Renal cortex interstitium (tissue), 15 donors: ENCODE results near the gene COPS4. TPM values are rescaled to one million over a fixed set of nuclear protein-coding genes. Genes with fewer than 3 reads are reported as not detected.
"Not testable (repeated sequence)": the region's sequence is repeated elsewhere in the genome, so short reads cannot be mapped to it uniquely, and the experiment has no call there.

Experiments used
- DNase-seq, 11 donors: peaks; one replicate each; pipeline ENCODE4 v3.0.0-alpha.2; 2013; ENCODE audit warnings: low read depth in 9 of 11, low spot score in 4 of 11; ENCODE audit errors: extremely low read depth in 1 of 11
- long read RNA-seq, 16 experiments: transcript quantifications; one replicate each; lab custom pipeline, GENCODE V29; 2026
- polyA plus RNA-seq, 3 donors: library from polyadenylated mRNA; unstranded; fragments of 120-200 nt; gene quantifications; one replicate each; pipeline ENCODE4 v1.2.1, GENCODE V29; 2013; ENCODE audit not compliant: insufficient read length in 3 of 3

COPS4 gene
- polyA plus RNA-seq: 10 to 100 TPM; 76.6 to 80.9 (median 76.7) TPM
- long read RNA-seq, donor 1, transcript COPS4-201 (10 exons, 1,744 nt): major isoform, 25 of 35 reads
- long read RNA-seq, donor 1, partial matches to known transcripts: 5 of 35 reads
- long read RNA-seq, donor 1, other reads (novel, unspliced or antisense): 0 of 35 reads
- long read RNA-seq, donor 2, transcript COPS4-201 (10 exons, 1,744 nt): major isoform, 20 of 24 reads
- long read RNA-seq, donor 2, partial matches to known transcripts: 0 of 24 reads
- long read RNA-seq, donor 2, other reads (novel, unspliced or antisense): 0 of 24 reads
- long read RNA-seq, donor 3, transcript COPS4-209 (11 exons, 1,695 nt): minor isoform, 7 of 56 reads
- long read RNA-seq, donor 3, transcript COPS4-201 (10 exons, 1,744 nt): major isoform, 46 of 56 reads
- long read RNA-seq, donor 3, partial matches to known transcripts: 0 of 56 reads
- long read RNA-seq, donor 3, other reads (novel, unspliced or antisense): 0 of 56 reads
- long read RNA-seq, donor 4, transcript COPS4-201 (10 exons, 1,744 nt): major isoform, 30 of 33 reads
- long read RNA-seq, donor 4, partial matches to known transcripts: 0 of 33 reads
- long read RNA-seq, donor 4, other reads (novel, unspliced or antisense): 0 of 33 reads
- long read RNA-seq, donor 5: 0 reads
- long read RNA-seq, donor 6, transcript COPS4-201 (10 exons, 1,744 nt): major isoform, 26 of 39 reads
- long read RNA-seq, donor 6, transcript COPS4-211 (3 exons, 558 nt): minor isoform, 5 of 39 reads
- long read RNA-seq, donor 6, partial matches to known transcripts: 5 of 39 reads
- long read RNA-seq, donor 6, other reads (novel, unspliced or antisense): 0 of 39 reads
- long read RNA-seq, donor 7, transcript COPS4-201 (10 exons, 1,744 nt): major isoform, 33 of 37 reads
- long read RNA-seq, donor 7, partial matches to known transcripts: 0 of 37 reads
- long read RNA-seq, donor 7, other reads (novel, unspliced or antisense): 0 of 37 reads
- long read RNA-seq, donor 8: 0 reads
- long read RNA-seq, donor 9, transcript COPS4-201 (10 exons, 1,744 nt): major isoform, 38 of 41 reads
- long read RNA-seq, donor 9, partial matches to known transcripts: 0 of 41 reads
- long read RNA-seq, donor 9, other reads (novel, unspliced or antisense): 0 of 41 reads
- long read RNA-seq, donor 10, transcript COPS4-201 (10 exons, 1,744 nt): major isoform, 33 of 36 reads
- long read RNA-seq, donor 10, partial matches to known transcripts: 0 of 36 reads
- long read RNA-seq, donor 10, other reads (novel, unspliced or antisense): 0 of 36 reads
- long read RNA-seq, donor 11, transcript COPS4-201 (10 exons, 1,744 nt): major isoform, 33 of 37 reads
- long read RNA-seq, donor 11, partial matches to known transcripts: 0 of 37 reads
- long read RNA-seq, donor 11, other reads (novel, unspliced or antisense): 0 of 37 reads
- long read RNA-seq, donor 12, transcript COPS4-201 (10 exons, 1,744 nt): major isoform, 13 of 13 reads
- long read RNA-seq, donor 12, partial matches to known transcripts: 0 of 13 reads
- long read RNA-seq, donor 12, other reads (novel, unspliced or antisense): 0 of 13 reads
- long read RNA-seq, donor 13: 0 reads
- long read RNA-seq, donor 14, transcript COPS4-209 (11 exons, 1,695 nt): minor isoform, 7 of 46 reads
- long read RNA-seq, donor 14, transcript COPS4-201 (10 exons, 1,744 nt): major isoform, 36 of 46 reads
- long read RNA-seq, donor 14, partial matches to known transcripts: 0 of 46 reads
- long read RNA-seq, donor 14, other reads (novel, unspliced or antisense): 0 of 46 reads
- long read RNA-seq, donor 15, transcript COPS4-201 (10 exons, 1,744 nt): major isoform, 11 of 12 reads
- long read RNA-seq, donor 15, partial matches to known transcripts: 0 of 12 reads
- long read RNA-seq, donor 15, other reads (novel, unspliced or antisense): 0 of 12 reads
- long read RNA-seq, donor 16, transcript COPS4-201 (10 exons, 1,744 nt): major isoform, 66 of 82 reads
- long read RNA-seq, donor 16, partial matches to known transcripts: 8 of 82 reads
- long read RNA-seq, donor 16, other reads (novel, unspliced or antisense): 0 of 82 reads

DNA sequence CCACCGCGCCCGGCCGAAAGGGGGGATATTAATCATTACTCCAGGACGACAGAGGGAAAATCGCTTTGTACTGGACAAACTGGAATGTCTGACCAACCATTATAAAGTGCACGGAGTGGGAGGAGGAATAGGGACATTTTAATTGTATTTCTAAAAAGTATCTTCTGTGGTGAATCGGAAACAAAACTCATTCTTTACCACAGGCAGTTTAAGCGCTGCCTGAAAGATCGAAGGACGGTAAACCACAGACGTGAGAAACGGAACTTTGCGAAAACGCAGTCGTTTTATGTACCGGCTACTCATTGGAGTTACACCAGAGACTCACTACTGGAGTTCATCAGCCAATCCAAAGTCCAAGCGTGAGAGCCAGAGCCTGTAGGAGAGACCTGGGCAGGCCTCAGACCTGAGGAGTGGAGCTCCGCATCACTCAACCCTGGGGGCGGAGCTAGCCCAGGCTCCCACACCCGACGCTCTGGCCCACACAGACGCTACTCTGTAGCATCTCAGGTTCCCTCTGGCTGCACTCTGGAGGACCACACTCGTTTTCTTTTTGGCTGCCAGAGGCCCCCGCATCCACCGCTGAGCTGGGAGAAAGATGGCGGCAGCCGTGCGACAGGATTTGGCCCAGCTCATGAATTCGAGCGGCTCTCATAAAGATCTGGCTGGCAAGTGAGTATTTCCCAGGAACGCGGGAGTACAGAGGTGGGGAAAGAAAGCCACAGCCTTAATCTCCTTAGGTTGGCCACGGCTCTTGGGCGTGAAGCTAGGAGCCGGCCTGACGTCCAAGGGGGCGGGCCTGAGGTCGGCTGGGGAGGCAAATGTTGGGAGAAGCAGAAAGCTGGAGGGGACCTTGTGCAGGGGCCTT lies at the start of gene COPS4:
COPS4 (plus strand) TSS at position 554 of the 865 bp plus-strand sequence; CDS start at position 596, 42 bp downstream.
- peak; percentile 97 to 100 (median 99) for DNase-seq

DNA sequence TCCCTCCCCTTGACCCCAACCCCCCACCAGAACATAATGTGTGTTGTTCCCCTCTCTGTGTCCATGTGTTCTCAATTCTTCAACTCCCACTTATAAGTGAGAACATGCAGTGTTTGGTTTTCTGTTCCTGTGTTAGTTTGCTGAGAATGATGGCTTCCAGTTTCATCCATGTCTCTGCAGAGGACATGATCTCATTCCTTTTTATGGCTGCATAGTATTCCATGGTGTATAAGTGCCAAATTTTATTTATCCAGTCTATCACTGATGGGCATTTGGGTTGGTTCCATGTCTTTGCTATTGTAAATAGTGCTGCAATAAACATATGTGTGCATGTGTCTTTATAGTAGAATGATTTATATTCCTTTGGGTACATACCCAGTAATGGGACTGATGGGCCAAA lies 47.5 kb upstream of the COPS4 start:
- not testable (repeated sequence) for DNase-seq

DNA sequence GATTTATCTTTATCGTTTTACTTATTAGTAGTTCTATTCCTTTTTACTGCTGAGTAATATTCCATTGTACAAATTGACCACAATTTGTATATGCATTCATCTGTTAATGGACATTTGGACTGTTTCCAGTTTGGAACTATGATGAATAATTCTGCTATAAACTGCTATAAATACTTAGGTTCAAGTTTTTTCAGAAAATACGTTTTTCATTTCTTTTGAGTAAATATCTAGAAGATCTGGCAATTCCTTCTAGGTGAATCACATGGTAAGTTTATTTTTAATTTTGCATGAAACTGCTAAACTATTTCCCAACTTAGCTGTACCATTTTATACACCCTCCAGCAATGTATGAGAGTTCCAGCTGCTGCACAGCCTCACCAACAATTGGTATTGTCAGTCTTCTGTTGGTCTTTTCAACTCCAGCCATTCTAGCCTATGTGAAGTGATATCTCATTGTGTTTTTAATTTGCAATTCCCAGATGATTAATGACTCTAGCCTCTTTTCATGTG lies 46.6 kb upstream of the COPS4 start:
- no peak for DNase-seq

DNA sequence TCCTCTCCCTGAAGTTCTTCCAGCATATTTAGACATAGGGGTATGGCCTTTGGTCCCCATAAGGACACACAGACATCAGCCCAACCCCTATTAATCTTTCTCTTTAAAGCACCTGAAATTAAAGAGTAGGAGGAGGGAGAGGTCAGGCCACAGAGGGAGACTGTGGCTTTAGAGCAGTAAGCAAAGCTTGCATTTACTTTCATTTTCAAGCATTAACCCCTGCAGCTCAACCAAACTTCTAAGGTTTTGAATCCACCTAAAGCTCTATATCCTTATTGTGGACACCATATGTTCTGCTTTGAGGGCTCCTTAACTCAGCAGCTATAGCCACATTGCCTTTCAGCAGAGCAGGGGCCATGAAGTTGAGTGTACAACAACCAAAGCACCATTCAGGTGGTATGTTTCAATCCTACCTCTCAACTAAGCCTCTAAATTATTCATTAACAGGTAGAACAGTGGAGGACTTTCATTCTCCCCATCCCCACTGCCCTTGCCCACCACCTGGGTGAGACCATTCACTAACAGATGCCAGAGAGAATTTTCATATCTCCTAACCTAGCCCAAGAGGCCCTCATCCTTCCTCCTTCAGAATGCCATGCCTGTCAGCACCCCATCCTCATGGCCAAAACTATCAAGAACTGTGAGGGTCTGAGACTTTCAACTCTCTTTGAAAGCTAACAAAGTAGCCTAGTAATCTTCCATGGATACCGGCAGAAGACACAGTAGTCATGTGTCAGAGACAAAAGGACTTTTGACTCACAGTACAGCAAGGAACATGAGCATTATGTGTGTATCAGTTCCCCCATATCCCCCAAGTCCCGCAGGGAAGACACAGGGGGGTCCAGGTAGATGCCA lies 45.2 kb upstream of the COPS4 start:
- no peak for DNase-seq

GRCh38 chr4:82994834-82995233 lies 40.1 kb upstream of the COPS4 start:
- DNase-seq: no peak

DNA sequence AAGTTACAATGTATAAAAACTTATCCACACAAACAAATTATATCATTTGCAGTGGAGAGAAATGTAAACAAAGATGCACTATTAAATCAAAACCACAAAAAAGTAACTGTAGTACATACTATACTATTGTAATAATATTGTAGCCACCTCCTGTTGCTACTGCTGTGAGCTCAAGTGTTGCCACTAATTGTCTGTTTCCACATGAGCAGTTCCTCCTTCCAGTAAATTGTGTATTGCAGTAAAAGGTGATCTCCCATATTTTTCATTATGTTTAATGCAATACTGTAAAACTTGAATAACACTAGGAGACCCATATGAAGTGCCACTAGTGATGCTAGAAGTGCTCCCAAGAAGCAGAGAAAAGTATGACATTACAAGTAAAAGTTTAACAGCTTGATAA lies 36.1 kb upstream of the COPS4 start:
- DNase-seq: no peak

DNA sequence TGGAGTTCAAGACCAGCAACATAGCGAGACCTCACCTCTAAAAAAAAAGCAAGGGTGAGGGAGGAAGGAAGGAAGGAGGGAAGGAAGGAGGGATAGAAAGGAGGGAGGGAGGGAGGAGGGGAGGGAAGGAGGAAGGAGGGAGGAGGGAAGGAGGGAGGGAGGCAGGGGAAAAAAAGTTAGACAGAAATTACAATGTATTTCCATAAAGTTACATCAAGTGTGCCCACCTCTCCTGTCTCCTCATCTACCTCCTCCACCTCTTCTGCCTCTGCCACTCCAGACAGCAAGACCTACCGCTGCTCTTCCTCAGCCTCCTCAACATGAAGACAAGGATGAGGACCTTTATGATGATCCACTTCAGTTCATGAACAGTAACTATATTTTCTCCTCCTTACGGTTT lies 32.7 kb upstream of the COPS4 start:
- DNase-seq: no peak

GRCh38 chr4:83003044-83003791 lies 31.8 kb upstream of the COPS4 start:
- DNase-seq: not testable (repeated sequence)

DNA sequence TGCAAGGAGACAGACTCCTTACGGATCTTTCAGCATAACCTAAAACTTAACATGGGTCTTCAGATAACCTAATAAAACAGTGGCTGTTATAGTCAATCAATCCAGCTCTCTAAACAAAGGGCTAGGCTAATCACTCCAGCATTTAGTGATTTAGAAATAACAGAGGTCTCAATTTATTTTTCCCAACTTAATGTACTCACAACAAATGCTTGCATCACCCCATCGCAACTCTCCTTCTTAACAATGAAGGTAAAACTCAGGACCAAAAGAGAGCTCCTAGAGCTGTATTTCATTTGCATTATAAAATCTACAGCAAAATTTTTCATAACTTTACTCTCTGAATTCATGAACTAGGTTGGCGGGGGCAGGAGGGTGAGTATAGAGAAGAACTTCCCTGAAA lies 25.5 kb upstream of the COPS4 start:
- DNase-seq: no peak

GRCh38 chr4:83010111-83010521 lies 24.9 kb upstream of the COPS4 start:
- peak in 2 of 11 donors; percentile 20 to 24 for DNase-seq

- peak in 5 of 11 donors; percentile 33 to 64 (median 56) for DNase-seq
Observed at GRCh38 chr4:83010522-83011318, 24.3 kb upstream of the COPS4 start, which contains the start of gene LIN54. LIN54 (minus strand) TSS chr4:83010823; CDS start chr4:82984844, 25,979 bp downstream.

DNA sequence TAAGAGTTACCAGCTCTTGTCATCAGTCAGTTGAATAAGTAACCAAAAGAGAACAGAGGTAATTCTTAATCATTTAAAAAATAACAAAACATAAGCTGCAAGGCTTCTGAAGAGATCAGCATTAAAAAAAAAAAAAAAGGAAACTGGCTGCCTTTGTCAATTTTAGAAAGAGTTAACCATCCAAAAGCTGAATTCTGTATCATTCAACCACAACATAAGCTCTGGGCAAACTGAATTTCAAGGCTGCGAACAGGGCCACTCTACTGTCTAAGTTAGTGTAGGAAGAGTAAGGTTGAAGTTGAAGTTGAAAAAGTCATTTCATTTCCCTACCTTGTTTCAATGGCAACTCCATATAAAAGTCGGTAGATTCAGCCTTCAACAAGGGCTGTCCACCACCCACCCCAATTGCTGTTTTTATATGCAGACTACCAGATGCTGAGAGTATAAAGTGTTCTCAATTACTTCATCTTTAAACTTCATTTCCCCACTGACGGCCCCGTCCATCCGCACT lies 23.2 kb upstream of the COPS4 start:
- no peak for DNase-seq

- peak in 3 of 11 donors; percentile 18 to 25 (median 20) for DNase-seq
Observed at GRCh38 chr4:83012200-83012686, 22.7 kb upstream of the COPS4 start.
